ENCODE data around the gene FUOM.

DNA sequence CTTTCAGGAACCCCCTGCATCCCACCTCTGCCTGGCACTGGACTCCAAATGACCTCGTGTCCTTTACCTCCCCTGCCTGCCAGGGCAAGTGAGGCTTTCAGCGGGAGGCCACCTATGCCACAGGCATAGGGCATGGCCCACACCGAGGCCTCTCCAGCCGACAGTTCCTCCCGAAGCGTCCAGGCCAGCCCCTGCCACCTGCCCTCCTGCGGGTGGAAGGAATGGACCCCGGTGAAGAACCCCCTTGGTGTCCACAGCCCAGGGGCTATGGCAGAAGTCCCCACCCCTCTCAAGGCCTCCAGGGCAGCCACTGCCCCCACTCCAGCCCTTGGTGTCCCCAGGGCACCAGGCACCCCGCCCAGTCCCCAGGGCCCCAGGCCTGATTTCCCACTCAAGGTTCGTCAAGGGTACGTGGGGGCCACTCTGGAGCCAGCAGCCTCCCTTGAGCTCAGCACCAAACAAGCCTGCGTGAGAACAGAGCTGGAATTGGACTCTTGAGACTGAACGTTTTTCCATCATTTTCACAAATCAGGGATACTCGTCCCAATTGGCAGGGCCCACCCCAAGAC is 3.1 kb downstream of the FUOM start:
- no peak for TF ChIP-seq EZH2 (IDR thresholded peaks at IDR 0.05; ENCODE audit: borderline replicate concordance, low read depth, low read length)
- TF ChIP-seq, protein P1, sequence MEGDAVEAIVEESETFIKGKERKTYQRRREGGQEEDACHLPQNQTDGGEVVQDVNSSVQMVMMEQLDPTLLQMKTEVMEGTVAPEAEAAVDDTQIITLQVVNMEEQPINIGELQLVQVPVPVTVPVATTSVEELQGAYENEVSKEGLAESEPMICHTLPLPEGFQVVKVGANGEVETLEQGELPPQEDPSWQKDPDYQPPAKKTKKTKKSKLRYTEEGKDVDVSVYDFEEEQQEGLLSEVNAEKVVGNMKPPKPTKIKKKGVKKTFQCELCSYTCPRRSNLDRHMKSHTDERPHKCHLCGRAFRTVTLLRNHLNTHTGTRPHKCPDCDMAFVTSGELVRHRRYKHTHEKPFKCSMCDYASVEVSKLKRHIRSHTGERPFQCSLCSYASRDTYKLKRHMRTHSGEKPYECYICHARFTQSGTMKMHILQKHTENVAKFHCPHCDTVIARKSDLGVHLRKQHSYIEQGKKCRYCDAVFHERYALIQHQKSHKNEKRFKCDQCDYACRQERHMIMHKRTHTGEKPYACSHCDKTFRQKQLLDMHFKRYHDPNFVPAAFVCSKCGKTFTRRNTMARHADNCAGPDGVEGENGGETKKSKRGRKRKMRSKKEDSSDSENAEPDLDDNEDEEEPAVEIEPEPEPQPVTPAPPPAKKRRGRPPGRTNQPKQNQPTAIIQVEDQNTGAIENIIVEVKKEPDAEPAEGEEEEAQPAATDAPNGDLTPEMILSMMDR (IDR thresholded peaks at IDR 0.05 in 2 of 3, conservative IDR thresholded peaks at IDR 0.05 in 1 of 3; ENCODE audit: insufficient read depth in 2 of 3, low read depth in 1 of 3, low read length in 3 of 3), result no peak
- no peak for TF ChIP-seq CEBPG (CRISPR knock-in tag; IDR thresholded peaks at IDR 0.05)
- TF ChIP-seq CEBPG (tag; conservative IDR thresholded peaks at IDR 0.05 in 1 of 2, IDR thresholded peaks at IDR 0.05 in 1 of 2), result no peak
- no peak for TF ChIP-seq MTA3 (IDR thresholded peaks at IDR 0.05; ENCODE audit: borderline replicate concordance)
- TF ChIP-seq ZNF830 (CRISPR knock-in tag; IDR thresholded peaks at IDR 0.05), result no peak
- TF ChIP-seq FOXK2 (conservative IDR thresholded peaks at IDR 0.05 in 1 of 2, IDR thresholded peaks at IDR 0.05 in 1 of 2; ENCODE audit: low read depth in 2 of 2), result no peak
- no peak for TF ChIP-seq GABPA (tag; conservative IDR thresholded peaks at IDR 0.05; ENCODE audit: low read depth)

All from K562 (cell line).